ENCODE data around the gene CCSER1. TPM values are rescaled to one million over a fixed set of nuclear protein-coding genes. Genes with fewer than 3 reads are reported as not detected.

Gene CCSER1
- polyA plus RNA-seq, 3 donors, result 0.09 to 0.75 (median 0.13) TPM

DNA sequence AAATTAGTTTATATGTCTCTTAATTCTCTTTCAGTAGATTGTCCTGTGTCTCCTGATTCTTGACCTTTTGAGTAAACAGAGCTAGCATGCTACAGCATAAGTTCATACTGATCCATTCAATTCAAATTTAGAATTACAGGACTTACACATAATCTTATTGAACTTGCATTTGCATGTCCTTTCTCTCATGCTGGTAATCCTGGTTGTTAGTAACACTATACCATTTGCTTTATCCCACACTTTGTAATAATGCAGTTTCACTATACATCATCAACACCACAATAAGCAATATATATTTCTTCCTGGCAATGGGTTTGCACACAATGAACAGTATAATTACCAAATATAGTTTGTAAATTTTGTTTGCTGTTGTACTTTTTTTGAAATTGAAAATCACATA, 1239.4 kb downstream of the CCSER1 start:
- Histone ChIP-seq H3K79me2 (ENCODE audit: insufficient read depth, low read length) (no peaks in the 10 kb centered on the region), H4K20me1 (ENCODE audit: insufficient read depth, low read length) (no peaks in the 10 kb centered on the region), H2AFZ (ENCODE audit: insufficient read depth, low read depth, low read length, poor library complexity, severe bottlenecking) (no peak overlapping the region), H3K4me3 (replicated peaks in 1 of 3; ENCODE audit: low read depth in 2 of 3, low read length in 3 of 3) (no peak overlapping the region), H3K4me1 (ENCODE audit: control insufficient read depth in 1 of 2, insufficient read depth in 2 of 2, low read length in 2 of 2) (no peaks in the 10 kb centered on the region), H3K4me2 (replicated peaks; ENCODE audit: extremely low read depth, low read length, poor library complexity, severe bottlenecking) (no peak overlapping the region), H3K36me3 (replicated peaks in 1 of 2; ENCODE audit: control insufficient read depth in 1 of 2, insufficient read depth in 2 of 2, low read length in 2 of 2) (no peaks in the 10 kb centered on the region), H3K9ac (ENCODE audit: insufficient read depth, low read length, poor library complexity, severe bottlenecking) (no peak overlapping the region), H3K27ac (ENCODE audit: low read depth in 1 of 2, low read length in 2 of 2) (no peak overlapping the region), H3K27me3 (ENCODE audit: control insufficient read depth in 2 of 2, insufficient read depth in 2 of 2, low read length in 2 of 2) (no peaks in the 10 kb centered on the region), H3K9me3 (replicated peaks in 1 of 2; ENCODE audit: control insufficient read depth in 1 of 2, insufficient read depth in 1 of 2, low read length in 2 of 2) (peaks cover 0 to 10% of the 10 kb centered on the region in 2 donors)
- no peak overlapping the region for H3K4me3 Mint-ChIP-seq
- H3K4me1 Mint-ChIP-seq, result no peaks in the 10 kb centered on the region
- DNase-seq, result no peak
- peaks cover 0 to 1% (median 0%) of the 10 kb centered on the region in 3 donors for H3K27me3 Mint-ChIP-seq (ENCODE audit: low read depth in 3 of 3)
- no peaks in the 10 kb centered on the region for H3K36me3 Mint-ChIP-seq
- TF ChIP-seq, protein P1, sequence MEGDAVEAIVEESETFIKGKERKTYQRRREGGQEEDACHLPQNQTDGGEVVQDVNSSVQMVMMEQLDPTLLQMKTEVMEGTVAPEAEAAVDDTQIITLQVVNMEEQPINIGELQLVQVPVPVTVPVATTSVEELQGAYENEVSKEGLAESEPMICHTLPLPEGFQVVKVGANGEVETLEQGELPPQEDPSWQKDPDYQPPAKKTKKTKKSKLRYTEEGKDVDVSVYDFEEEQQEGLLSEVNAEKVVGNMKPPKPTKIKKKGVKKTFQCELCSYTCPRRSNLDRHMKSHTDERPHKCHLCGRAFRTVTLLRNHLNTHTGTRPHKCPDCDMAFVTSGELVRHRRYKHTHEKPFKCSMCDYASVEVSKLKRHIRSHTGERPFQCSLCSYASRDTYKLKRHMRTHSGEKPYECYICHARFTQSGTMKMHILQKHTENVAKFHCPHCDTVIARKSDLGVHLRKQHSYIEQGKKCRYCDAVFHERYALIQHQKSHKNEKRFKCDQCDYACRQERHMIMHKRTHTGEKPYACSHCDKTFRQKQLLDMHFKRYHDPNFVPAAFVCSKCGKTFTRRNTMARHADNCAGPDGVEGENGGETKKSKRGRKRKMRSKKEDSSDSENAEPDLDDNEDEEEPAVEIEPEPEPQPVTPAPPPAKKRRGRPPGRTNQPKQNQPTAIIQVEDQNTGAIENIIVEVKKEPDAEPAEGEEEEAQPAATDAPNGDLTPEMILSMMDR (IDR thresholded peaks at IDR 0.05), result no peak
- intact Hi-C loops (cut with micrococcal nuclease), result no loop called here
- H3K9me3 Mint-ChIP-seq, result peaks cover 0 to 8% (median 3%) of the 10 kb centered on the region in 7 donors
- H3K27ac Mint-ChIP-seq, result no peak overlapping the region

DNA sequence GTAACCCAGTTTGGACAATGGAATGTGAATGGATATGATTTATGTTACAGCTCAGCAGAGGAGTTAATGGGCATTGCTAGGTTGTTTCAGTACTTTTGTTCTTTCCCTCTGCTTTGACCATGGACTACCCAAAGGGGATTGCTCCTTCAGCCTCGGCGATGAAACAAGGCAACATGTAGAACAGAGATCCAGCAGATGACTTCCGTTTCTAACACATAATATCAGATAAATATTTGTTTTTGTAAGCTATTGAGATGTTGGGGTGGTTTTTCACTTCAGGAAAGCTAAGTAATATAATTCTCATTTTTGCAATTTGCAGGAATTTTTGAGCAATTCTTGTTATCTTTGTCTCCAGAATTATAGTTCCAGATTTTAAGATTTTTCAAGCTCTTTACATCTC, 1241.9 kb downstream of the CCSER1 start:
- H3K4me2 ChIP-seq (replicated peaks; ENCODE audit: extremely low read depth, low read length, poor library complexity, severe bottlenecking), result no peak overlapping the region
- H3K9me3 ChIP-seq (replicated peaks in 1 of 2; ENCODE audit: control insufficient read depth in 1 of 2, insufficient read depth in 1 of 2, low read length in 2 of 2), result peaks cover 0 to 10% of the 10 kb centered on the region in 2 donors
- H3K4me3 ChIP-seq (replicated peaks in 1 of 3; ENCODE audit: low read depth in 2 of 3, low read length in 3 of 3), result no peak overlapping the region
- H2AFZ ChIP-seq (ENCODE audit: insufficient read depth, low read depth, low read length, poor library complexity, severe bottlenecking), result no peak overlapping the region
- H3K9ac ChIP-seq (ENCODE audit: insufficient read depth, low read length, poor library complexity, severe bottlenecking), result no peak overlapping the region
- TF ChIP-seq, protein P1 (IDR thresholded peaks at IDR 0.05), result no peak
- peaks cover 0 to 1% (median 0%) of the 10 kb centered on the region in 3 donors for H3K27me3 Mint-ChIP-seq (ENCODE audit: low read depth in 3 of 3)
- WGBS (ENCODE audit: insufficient coverage), result no CpG with 5 or more reads among the region's 3 CpGs
- DNase-seq, result no peak
- no peak overlapping the region for H3K4me3 Mint-ChIP-seq
- H3K9me3 Mint-ChIP-seq, result peaks cover 0 to 8% (median 4%) of the 10 kb centered on the region in 7 donors
- no peaks in the 10 kb centered on the region for H3K4me1 Mint-ChIP-seq
- intact Hi-C loops (cut with micrococcal nuclease), result no loop called here
- no peak overlapping the region for H3K27ac Mint-ChIP-seq
- no peak overlapping the region for H3K27ac ChIP-seq (ENCODE audit: low read depth in 1 of 2, low read length in 2 of 2)
- H3K27me3 ChIP-seq (ENCODE audit: control insufficient read depth in 2 of 2, insufficient read depth in 2 of 2, low read length in 2 of 2), result no peaks in the 10 kb centered on the region
- no peaks in the 10 kb centered on the region for H3K36me3 Mint-ChIP-seq
- no peaks in the 10 kb centered on the region for H3K79me2 ChIP-seq (ENCODE audit: insufficient read depth, low read length)
- H4K20me1 ChIP-seq (ENCODE audit: insufficient read depth, low read length), result no peaks in the 10 kb centered on the region
- no peaks in the 10 kb centered on the region for H3K4me1 ChIP-seq (ENCODE audit: control insufficient read depth in 1 of 2, insufficient read depth in 2 of 2, low read length in 2 of 2)
- H3K36me3 ChIP-seq (replicated peaks in 1 of 2; ENCODE audit: control insufficient read depth in 1 of 2, insufficient read depth in 2 of 2, low read length in 2 of 2), result no peaks in the 10 kb centered on the region

Measured in CD14-positive monocyte (primary cell).